ENCODE data around the gene FIG4.
A peak's percentile ranks its signal among the peaks of the same experiment; 100 is the strongest.
"Not testable (repeated sequence)": the region's sequence is repeated elsewhere in the genome, so short reads cannot be mapped to it uniquely, and the experiment has no call there.

The FIG4 gene

DNA sequence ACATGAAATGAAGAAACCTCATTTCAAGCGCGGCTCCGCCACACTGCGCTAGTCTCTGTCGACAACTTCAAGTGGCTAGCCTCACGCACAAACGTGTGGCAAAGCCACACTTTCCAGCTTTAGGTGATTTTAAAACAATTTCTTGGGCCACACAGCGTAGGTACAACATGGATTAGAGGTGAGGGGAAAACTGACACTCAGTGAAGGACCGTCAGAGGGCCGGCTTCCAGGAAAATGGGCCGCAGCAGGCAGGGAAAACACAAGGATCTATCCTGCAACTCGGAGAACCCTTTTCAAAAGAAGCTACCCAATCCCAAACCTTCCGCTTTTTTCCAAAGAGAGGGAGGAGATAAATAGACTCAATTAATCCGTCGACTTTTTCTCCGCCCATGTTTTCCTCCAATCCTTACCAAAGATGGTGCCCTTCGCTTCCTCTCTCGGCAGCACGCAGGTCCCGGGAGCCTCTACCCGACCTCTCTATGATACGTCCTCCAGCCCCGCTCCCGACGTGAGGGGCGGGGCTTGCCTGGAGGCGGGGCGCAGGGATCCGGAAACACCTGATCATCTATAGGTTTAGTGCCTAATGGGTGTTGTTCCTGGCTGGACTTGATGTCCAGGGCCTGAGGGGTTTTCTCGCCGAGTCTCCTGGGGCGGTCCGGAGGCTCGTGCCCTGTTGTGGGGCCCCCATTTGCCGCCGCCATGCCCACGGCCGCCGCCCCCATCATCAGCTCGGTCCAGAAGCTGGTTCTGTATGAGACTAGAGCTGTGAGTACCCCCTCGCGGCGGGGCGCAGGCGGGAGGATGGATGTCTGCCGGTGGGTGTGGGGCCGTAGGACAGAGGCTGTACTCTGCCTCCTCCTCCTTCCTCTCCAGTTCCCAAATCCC, at the start of gene FIG4, which contains the start of gene AK9:
FIG4 (plus strand) TSS at position 560 of the 885 bp plus-strand sequence; CDS start at position 700, 140 bp downstream.
AK9 (minus strand) TSS at position 466 of the 885 bp plus-strand sequence. CDS start 15,457 bp downstream, outside the sequence.
- DNase-seq (ENCODE audit: low spot score): peak; percentile 92

DNA sequence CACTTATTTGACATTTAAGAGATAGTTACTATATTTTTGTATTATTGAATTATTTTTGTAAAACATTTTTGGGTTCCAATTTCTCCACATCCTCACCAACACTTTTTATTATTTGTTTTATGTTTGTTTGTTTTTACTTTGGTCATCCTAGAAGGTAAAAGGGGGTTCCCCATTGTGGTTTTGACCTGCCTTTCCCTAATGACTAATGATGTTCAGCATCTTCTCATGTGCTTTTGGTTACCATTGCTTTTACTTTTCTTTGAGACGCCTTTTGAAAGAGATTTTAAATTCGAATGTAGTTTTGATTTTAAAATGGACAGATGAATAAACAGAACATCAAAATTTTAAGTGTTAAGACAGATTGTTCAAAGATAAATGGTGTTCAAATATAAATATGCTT, 47.0 kb upstream of the FIG4 start:
- no peak for DNase-seq (ENCODE audit: low spot score)

DNA sequence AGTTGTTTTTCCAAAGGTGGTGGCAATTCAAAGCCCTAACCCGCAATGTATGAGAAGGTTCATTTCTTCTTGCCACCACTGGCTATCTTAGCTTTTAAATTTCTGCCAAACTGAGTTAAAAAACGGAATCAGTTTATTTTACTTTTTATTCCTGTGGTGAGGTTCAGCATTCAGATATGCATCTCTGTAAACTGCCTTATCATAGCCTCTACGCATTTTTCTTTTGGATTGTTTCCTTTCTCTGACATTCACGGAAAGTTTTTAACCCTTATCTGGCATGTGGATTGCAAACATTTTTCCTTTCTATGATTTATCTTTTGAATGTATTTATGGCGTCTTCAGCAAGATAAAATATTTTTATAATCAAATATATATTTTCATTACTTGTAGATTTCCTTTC, 37.8 kb upstream of the FIG4 start:
- DNase-seq (ENCODE audit: low spot score): no peak

DNA sequence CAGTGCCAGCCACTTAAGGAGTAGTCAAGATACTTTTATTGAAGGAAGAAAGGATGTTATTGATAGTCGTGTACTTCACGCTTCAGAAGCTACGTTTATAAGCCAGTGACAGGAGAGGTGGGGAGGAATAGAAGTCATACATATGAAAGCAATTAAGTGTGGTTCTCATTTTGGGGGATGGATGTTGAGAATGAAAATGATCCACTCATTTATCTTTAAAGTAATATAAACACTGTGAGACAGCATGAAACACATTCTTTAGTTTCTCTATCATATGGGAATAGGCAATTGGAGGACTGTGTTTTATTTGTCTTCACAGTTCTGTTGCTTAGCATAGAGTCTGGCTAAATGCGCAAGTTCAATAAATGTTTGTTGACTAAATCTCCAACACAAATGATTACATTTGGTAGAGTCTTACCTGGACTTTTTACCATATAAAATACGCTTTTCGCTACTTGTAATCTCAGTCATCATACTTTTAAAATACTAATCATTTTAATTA, 35.3 kb upstream of the FIG4 start:
- DNase-seq (ENCODE audit: low spot score): no peak

DNA sequence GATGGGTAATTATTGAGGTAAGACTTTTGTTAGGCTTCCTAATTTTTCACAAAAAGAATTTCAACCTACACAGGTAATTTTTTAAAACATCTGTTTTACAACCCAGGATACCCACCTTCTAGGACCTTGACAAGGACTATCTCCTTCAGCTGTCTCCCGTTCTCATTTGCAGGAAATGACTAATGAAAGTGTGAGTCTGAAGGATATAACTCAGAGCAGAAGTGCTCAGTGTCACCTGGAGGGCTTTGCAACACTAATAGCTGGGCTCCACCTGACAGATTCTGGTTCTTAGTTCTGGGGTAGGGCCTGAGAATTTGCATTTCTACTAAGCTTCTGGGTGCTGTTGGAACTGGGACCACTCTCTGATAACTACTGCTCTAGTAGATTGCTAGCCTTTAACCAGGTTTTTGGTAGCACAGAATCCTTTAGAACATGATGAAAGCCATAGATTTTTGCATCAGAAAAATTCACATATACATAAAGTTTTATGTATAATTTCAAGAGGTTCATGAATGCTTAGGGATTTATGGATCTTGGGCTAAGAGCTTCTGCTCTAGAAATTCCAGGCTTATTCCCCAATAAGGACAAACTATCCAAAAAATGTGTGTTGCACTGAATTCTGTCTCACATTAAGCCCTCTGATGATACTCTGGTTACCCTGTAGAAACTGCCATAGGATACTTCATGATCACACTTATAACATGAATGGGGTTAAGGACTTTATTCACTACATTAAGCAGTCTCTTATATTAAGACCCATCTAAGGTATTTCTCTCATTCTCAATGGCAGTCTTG, 30.4 kb upstream of the FIG4 start:
- no peak for DNase-seq (ENCODE audit: low spot score)

DNA sequence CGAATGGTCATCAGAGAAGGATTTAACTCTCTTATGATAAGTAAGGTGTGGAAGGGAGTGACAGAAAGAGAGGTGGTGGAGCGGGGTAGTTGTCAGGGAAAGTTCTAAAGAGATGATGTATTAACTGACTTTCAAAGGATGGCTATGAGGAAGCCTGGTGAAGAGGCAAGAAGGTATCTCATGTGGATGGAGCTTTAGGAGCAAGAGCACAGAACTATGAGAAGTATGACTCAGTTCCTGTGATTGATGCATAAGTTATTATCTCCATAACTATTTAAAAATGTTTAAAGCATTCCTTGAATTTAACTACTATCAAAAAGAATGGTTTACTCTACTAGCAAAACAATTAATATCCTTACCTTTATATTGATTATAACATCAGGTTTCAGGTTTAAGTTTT, 28.9 kb upstream of the FIG4 start:
- DNase-seq (ENCODE audit: low spot score): no peak

DNA sequence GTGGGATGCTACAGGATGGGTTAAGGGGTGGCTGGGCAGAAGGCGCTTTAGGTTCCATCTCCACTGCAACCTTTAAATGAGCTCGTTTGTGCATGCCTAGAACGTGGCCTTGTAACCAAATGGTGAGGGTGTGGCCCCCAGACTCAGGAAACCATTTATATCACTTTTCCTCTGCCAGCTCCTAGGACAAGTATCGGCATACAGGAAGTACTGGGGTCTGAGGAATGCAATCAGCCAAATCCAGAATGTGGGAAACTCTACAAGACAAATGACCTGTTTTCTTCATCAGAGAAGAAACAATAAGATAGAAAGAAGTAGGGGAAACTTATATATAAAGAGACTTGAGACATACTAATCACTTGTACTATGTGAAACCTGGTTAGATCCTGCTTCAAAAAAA, 21.3 kb upstream of the FIG4 start:
- DNase-seq (ENCODE audit: low spot score): no peak

DNA sequence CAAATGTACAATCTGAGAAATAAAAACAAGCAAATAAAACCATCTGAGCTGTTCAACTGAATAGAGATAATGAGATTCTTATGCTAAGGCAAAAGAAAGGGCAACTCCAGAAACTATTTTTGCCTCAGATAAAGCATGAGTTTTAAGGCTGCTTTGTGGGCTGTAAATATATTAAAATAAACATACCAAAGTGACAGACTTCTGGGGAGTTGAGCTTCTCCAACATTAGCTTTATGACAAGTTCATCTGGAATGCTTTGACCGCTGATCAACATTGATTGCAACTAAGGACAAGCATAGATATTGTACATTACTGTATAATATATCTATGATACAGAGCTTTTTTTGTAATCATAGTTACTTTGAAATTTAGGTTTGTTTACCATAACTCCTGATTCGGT, 19.4 kb upstream of the FIG4 start:
- no peak for DNase-seq (ENCODE audit: low spot score)

DNA sequence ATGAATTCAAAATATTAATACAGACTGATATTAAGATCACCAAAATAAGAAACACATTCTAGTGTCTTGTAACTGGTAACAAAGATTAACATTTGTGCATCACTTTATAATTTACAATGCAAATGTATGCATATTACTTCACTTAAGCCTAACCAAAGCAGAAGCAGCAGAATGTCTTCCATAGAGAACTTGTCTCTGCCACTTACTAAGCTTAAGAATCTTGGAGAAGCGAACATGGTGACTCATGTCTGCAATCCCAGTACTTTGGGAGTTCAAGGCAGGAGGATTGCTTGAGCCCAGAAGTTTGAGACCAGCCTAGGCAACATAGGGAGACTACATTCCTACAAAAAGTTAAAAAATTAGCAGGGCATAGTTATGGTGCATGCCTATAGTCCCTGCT, 18.9 kb upstream of the FIG4 start:
- no peak for DNase-seq (ENCODE audit: low spot score)

DNA sequence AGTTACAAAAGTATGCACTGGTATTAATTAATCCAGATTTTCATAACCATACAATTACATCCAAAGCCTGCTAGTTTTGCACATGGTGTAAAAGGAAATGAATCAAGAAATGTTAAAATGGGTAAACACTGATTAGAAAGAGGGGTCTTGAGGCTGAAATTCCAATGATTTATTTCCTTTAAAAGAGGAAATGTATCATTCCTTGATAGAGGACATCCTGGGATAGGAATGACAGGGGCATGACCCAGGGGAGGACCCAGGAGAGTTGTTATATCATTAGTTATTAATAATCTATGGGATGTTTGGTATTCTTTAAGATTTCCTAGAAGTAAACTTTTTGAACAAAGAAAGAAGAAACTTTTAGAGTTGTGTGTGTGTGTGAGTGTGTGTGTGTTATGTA, 18.3 kb upstream of the FIG4 start:
- DNase-seq (ENCODE audit: low spot score): no peak

DNA sequence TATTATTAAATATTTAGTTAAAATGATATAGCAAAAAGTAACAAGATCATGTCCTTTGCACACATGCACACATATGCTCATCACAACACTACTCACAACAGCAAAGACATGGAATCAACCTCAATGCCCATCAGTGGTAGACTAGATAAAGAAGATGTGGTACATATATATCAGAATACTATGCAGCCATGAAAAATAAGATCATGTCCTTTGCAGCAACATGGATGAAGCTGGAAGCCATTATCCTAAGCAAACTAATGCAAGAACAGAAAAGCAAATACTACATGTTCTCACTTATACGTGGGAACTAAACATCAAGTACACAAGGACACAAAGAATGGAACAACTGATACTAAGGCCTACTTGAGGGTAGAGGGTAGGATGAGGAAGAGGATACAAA, 14.4 kb upstream of the FIG4 start:
- no peak for DNase-seq (ENCODE audit: low spot score)

DNA sequence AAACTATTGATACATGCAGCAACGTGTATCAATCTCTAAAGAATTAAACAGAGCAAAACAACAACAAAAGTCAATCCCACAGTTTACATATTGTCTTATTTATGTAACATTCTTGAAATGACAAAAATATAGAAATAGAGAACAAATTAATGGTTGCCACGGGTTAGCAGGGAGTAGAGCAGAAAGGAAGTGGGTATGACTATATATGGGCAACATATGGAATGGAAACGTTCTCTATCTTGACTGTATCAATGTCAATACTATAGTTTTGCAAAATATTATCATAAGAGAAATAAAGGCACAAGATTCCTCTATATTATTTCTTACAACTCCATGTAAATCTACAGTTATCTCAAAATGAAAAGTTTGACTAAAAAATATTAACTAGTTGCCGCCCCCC, 12.9 kb upstream of the FIG4 start:
- no peak for DNase-seq (ENCODE audit: low spot score)

DNA sequence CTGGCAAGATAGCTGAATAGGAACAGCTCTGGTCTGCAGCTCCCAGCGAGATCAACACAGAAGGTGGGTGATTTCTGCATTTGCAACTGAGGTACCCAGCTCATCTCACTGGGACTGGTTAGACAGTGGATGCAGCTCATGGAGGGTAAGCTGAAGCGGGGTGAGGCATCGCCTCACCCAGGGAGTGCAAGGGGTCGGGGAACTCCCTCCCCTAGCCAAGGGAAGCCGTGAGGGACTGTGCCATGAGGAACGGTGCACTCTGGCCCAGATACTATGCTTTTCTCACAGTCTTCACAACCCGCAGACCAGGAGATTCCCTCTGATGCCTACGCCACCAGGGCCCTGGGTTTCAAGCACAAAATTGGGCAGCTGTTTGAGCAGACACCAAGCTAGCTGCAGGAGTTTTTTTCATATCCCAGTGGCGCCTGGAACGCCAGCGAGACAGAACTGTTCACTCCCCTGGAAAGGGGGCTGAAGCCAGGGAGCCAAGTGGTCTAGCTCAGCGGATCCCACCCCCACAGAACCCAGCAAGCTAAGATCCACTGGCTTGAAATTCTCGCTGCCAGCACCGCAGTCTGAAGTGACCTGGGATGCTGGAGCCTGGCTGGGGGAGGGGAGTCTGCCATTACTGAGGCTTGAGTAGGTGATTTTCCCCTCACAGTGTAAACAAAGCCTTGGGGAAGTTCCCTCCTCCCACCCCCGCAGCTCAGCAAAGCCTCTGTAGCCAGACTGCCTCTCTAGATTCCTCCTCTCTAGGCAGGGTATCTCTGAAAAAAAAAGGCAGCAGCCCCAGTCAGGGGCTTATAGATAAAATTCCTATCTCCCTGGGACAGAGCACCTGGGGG, 12.2 kb upstream of the FIG4 start:
- DNase-seq (ENCODE audit: low spot score): not testable (repeated sequence)

DNA sequence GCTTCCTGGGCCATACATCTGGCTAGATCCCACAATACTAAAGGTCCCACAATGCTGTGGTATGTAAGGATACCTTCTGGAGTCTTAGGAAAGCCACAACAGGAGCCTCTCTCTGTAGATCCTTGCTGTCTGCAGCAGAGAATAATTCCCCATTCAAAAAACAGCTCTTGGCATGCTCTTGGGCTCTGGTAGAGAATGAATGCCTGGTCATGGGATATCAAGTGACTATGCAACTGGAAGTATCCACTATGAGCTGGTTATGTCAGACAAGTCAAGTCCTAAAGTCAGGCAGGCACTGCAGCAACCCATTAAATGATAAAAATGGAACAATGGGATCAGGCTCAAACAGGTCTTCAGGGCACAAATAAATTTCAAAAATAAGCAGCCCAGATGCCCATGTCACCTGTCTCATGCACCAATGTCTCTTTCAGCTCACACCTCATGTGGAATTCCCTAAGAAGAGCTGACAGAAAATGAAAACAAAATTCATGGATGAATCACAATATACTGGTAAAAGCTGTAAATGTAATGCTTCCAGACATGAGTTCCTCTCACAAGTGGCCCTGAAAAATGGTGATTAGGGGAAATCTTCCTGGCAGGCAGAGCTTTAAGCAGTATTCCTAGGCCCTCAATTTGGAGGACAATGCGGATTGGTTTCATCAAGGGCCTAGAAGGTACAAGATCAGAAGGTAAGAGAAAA, 4.4 kb upstream of the FIG4 start:
- no peak for DNase-seq (ENCODE audit: low spot score)

DNA sequence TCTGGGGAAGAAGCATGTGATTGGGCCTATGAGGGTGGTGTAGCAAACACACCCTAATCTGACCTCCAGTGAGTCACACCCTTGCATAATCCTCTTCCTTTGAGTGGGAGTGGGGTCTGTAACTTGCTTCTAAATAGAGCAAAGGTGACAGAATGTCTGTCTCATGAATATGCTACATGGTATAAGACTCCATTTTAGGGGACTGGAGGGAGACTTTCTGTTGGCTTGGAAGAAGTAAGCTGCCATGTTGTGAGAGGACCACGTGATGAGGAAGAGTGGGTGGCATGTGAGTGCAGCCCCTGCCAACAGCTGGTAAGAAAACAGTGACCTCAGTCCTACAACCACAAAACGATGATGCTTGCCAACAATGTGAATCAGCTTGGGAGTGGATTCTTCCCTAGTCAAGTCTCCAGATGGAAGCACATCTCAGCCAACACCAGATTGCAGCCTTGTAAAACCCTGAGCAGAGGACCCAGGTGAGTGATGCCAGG, 3.8 kb upstream of the FIG4 start:
- no peak for DNase-seq (ENCODE audit: low spot score)

DNA sequence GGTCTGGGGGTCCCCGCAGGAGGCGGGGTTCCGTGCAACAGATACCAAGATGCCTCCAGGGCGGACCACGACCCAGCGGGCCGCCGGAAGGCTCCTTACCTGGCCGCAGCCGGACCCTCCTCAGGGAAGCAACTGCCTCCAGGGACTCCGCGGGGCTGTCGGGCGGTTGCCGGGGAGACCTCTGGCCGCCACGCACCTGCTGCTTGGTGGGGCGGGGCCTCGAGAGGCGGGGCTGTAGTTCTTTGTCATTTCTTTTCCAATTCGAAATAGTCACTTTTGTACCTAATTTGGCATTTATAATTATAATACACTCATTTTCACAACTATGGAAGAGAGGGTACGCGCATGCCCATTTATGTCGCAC, 741 bp upstream of the FIG4 start:
- DNase-seq (ENCODE audit: low spot score): peak; percentile 81

DNA sequence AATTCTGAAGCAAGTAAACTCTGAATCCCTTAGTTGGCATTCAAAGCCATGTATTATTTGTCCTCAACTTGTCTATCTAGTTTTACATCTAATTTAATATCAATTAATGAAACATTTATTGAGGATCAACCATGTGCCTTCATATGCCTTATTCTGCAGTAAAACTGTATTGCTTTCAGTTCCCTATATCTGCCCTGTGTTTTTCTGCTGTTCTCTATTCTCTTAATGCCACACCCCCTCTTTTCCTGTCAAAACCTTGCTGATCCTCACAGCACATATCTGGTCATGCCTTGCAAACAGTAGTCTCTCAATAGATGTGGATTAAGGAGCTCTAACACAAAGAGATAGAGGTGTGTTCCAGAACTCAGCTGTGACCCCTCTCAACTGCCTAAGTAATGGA, 2.0 kb downstream of the FIG4 start:
- DNase-seq (ENCODE audit: low spot score): no peak

DNA sequence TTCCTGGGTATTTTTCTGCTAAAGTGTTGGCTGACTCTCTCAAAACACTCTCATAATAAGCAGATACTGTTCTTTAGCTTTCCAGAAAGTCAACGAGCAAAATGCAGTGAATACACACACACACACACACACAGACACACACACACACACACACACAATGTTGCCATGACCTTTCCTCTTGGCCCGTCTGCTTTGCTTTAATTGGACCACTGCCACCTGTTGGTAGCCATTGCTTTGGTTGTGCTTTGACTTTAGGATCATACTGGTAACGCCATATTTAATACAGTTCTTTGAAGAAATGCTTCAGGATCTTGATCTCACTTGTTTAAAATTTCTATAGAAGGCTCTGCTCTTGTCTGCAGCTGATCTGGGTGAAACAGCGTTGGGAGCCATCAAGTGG, 4.4 kb downstream of the FIG4 start:
- no peak for DNase-seq (ENCODE audit: low spot score)

DNA sequence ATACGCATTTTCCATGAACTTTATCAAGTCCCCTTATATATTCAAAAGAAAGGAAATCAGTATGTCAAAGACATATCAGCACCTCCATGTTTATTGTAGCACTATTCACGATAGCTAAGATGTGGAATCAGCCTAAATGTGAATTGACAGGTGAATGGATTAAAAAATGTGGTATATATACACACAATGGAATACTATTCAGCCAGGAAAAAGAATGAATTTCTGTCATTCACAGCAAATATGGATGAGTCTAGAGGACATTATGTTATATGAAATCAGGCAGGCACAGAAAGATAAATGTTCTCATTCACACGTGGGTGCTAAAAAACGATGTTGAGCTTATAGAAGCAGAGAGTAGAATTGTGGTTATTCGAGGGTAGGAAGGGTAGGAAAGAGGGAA, 5.3 kb downstream of the FIG4 start:
- no peak for DNase-seq (ENCODE audit: low spot score)

DNA sequence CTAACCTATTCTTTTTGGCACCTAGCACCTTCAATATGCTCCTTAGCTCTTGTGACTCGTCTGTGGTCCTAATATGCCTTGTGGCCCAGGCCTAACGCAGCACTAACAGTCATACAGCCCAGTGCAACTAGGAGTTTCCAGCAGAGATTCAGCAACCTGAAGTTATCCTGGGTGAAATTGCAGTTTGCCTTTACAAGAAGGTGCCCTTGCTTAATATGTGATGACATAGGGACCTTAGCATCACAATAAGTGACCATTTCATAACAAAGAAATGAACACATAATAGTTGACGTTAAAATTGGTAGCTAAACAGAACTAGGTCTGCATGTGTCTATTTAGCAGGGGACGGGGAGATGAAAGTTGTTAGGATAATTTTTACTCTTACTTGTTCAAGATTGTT, 10.1 kb downstream of the FIG4 start:
- no peak for DNase-seq (ENCODE audit: low spot score)

DNA sequence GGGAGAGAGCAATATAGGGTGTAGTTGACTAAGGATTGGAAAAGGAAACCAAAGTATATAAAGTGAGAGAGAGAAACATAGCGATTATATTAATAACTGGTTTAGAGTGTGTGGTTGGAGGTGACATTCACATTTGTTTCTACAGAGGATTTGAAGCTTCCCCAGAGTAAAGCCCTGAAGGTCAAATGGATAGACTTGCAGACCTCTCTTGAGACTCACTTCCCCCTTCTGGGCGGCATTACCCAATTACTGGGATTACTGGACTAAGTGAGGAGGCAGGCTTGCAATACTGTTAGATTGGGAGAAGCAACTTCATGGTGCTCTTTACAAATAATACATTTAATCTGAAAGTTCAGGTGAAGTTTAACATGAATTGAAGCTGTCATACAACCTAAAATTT, 10.7 kb downstream of the FIG4 start:
- no peak for DNase-seq (ENCODE audit: low spot score)
